DND-41 (cell line): ENCODE data around the gene RBM18.

ENCODE experiments used
- EZH2 ChIP-seq: IDR thresholded peaks from 3 replicates; pipeline ENCODE4 v1.6.1; 2012; ENCODE audit warnings: borderline replicate concordance, low read depth, mild to moderate bottlenecking, moderate library complexity, low read length, inconsistent platforms; ENCODE audit not compliant: severe bottlenecking
- TF ChIP-seq, protein P1 (sequence below): IDR thresholded peaks from 2 replicates; pipeline ENCODE4 v1.5.1; 2012; ENCODE audit warnings: borderline replicate concordance, low read length, moderate library complexity, mild to moderate bottlenecking; ENCODE audit not compliant: poor library complexity, severe bottlenecking; ENCODE audit errors: extremely low read depth

DNA sequence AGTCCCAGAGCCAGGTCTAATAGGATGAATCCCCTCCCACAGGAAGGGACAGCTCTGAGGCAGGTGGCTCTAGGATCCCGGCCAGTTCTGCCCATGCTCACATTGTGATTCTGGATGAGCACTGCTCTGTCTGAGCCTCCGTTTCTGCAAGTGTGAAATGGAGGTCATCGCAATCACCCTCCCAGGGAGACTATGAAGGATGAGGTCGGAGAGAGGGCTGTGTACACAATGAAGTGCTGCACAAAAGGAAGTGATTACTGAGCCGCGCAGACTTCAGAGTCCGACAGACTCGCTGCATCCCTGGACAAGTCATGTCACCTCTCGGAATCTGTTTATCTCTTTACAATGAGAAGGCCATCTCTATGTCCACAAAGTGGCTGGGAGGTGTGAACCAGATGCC lies 57.5 kb downstream of the RBM18 start:
- TF ChIP-seq, protein P1, sequence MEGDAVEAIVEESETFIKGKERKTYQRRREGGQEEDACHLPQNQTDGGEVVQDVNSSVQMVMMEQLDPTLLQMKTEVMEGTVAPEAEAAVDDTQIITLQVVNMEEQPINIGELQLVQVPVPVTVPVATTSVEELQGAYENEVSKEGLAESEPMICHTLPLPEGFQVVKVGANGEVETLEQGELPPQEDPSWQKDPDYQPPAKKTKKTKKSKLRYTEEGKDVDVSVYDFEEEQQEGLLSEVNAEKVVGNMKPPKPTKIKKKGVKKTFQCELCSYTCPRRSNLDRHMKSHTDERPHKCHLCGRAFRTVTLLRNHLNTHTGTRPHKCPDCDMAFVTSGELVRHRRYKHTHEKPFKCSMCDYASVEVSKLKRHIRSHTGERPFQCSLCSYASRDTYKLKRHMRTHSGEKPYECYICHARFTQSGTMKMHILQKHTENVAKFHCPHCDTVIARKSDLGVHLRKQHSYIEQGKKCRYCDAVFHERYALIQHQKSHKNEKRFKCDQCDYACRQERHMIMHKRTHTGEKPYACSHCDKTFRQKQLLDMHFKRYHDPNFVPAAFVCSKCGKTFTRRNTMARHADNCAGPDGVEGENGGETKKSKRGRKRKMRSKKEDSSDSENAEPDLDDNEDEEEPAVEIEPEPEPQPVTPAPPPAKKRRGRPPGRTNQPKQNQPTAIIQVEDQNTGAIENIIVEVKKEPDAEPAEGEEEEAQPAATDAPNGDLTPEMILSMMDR = no peak
- TF ChIP-seq EZH2 = no peak
